NT2/D1 (cell line): ENCODE measurements around the gene TAF1C.

Experiments used
- DNase-seq: peaks from one replicate; pipeline ENCODE4 v3.0.0-alpha.2; 2011; ENCODE audit warnings: low read depth, low spot score
- H3K27me3 ChIP-seq: 2 replicates; pipeline ENCODE4 v1.6.0; 2011; ENCODE audit warnings: mild to moderate bottlenecking; ENCODE audit not compliant: insufficient read length, insufficient read depth
- H3K36me3 ChIP-seq: 2 replicates; pipeline ENCODE4 v1.6.1; 2011; ENCODE audit warnings: mild to moderate bottlenecking, low read length, mixed read lengths; ENCODE audit not compliant: insufficient read depth, insufficient read length
- H3K4me1 ChIP-seq: 2 replicates; pipeline ENCODE4 v1.5.1; 2011; ENCODE audit not compliant: insufficient read depth, insufficient read length
- H3K4me3 ChIP-seq: 2 replicates; pipeline ENCODE4 v1.5.1; 2011; ENCODE audit warnings: low read depth; ENCODE audit not compliant: insufficient read length
- H3K9ac ChIP-seq: 2 replicates; pipeline ENCODE4 v1.6.0; 2011; ENCODE audit warnings: low read depth; ENCODE audit not compliant: insufficient read length
- H3K9me3 ChIP-seq: 2 replicates; pipeline ENCODE4 v1.5.1; 2011; ENCODE audit warnings: mild to moderate bottlenecking, low read length; ENCODE audit not compliant: insufficient read depth
- SUZ12 ChIP-seq: IDR thresholded peaks from 2 replicates; pipeline ENCODE4 v1.6.1; 2011; ENCODE audit not compliant: insufficient read length, insufficient read depth; ENCODE audit errors: extremely low read depth
- YY1 ChIP-seq: IDR thresholded peaks from 2 replicates; pipeline ENCODE4 v1.6.1; 2011; ENCODE audit not compliant: insufficient read length, insufficient read depth
- ZNF274 ChIP-seq: IDR thresholded peaks from 2 replicates; pipeline ENCODE4 v1.6.1; 2011; ENCODE audit warnings: mild to moderate bottlenecking, low read depth, low read length

Gene TAF1C

GRCh38 chr16:84141143-84141670, 45.6 kb downstream of the TAF1C start:
- H3K36me3 ChIP-seq, result no peaks in the 10 kb centered on the region
- H3K27me3 ChIP-seq, result peaks cover 10% of the 10 kb centered on the region
- peaks cover 11% of the 10 kb centered on the region; the same call in 1 of the 2 replicates for H3K9me3 ChIP-seq
- no peak for TF ChIP-seq YY1
- no peak for TF ChIP-seq SUZ12
- TF ChIP-seq ZNF274, result no peak
- peaks cover 12% of the 10 kb centered on the region for H3K4me1 ChIP-seq
- H3K9ac ChIP-seq, result no peak overlapping the region
- no peak for DNase-seq
- no peak overlapping the region for H3K4me3 ChIP-seq

DNA sequence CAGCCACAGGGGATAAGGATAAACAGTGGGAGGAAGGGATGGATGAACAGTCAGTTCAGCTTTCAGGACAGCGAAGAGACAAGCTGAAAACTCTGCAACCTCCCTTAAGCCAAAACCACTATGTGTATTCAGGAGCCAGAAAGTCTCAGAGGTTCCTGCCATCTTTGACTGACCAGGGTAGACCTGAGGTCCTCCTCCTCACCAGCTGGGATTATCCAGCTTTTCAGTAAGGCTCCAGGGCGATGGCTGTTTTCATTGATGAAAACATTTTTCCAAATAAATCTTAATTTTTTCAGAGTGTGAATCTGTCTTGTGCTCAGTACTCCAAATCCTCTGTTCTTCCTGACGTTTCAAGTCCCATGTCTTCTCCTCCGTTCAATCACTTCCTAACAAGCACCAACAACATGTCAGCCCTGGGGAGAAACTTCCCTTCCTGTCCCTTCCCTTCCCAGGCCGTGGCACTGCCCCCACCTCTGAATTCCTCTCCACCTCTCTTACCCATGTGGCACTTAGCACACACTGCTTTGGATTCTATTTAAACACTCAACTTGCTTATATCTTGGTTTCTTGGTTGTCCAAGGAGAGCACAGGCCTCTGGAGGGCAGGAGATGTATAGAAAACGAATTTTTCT, 47.1 kb downstream of the TAF1C start:
- peaks cover 16% of the 10 kb centered on the region for H3K4me1 ChIP-seq
- DNase-seq, result no peak
- no peak overlapping the region for H3K9ac ChIP-seq
- no peaks in the 10 kb centered on the region for H3K36me3 ChIP-seq
- peaks cover 11% of the 10 kb centered on the region; the same call in 1 of the 2 replicates for H3K9me3 ChIP-seq
- H3K27me3 ChIP-seq, result no peaks in the 10 kb centered on the region
- TF ChIP-seq SUZ12 (no peak), ZNF274 (no peak), YY1 (no peak)
- no peak overlapping the region for H3K4me3 ChIP-seq

DNA sequence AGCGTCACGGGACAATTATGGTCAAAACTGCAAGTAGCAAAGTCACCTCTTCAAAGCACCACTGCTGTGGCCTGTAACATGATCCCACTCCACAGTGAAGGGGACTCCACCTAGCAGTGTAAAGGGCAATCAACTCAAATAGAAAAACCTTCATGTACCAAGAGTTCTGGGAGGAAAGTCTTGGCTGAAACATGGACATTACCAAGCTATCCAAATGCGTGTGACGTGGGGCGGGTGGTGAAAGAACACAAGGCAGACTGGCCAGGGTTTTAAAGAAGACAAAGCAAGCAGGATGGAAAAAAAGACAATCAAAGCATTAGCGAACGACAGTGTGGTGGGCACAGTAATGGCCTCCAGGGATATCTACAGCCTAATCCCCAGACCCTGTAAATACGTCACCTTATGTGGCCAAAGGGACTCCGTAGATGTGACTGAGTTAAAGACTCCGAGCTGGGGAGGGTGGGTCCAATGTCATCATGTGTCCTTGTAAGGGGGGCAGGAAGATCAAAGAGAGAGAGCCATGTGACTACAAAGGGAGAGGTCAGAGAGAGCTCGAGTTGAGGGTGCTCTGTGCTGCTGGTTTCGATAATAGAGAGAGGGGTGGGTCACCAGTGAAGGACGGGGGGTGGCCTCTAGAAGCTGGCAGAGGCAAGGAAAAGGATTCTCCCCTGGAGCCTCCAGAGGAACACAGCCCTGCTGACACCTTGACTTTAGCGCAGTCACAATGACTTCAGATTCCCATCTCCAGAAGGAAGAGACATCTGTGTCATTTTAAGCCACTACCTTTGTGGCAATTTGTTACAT, 47.8 kb downstream of the TAF1C start:
- no peak for DNase-seq
- Histone ChIP-seq H3K9me3 (peaks cover 11% of the 10 kb centered on the region; the same call in 1 of the 2 replicates), H3K9ac (no peak overlapping the region), H3K4me3 (no peak overlapping the region), H3K36me3 (no peaks in the 10 kb centered on the region), H3K27me3 (no peaks in the 10 kb centered on the region), H3K4me1 (peaks cover 16% of the 10 kb centered on the region)
- TF ChIP-seq YY1 (no peak), SUZ12 (no peak), ZNF274 (no peak)

DNA sequence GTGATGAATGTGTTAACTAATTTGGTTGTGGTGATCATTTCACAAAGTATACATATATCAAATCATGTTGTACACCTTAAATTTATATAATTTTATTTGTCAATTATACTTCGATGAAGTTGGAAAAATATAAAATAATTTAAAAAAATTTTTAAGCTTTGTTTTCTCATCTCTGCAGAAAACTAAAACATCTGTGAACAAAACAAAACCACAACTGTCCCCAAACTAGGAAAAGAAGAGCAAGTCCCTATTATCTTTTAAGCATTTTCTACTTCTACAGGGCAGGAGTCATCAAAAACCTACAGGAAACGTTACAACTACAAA, 48.4 kb downstream of the TAF1C start:
- DNase-seq, result no peak
- no peak overlapping the region for H3K4me3 ChIP-seq
- no peaks in the 10 kb centered on the region for H3K36me3 ChIP-seq
- peaks cover 11% of the 10 kb centered on the region; the same call in 1 of the 2 replicates for H3K9me3 ChIP-seq
- H3K4me1 ChIP-seq, result peaks cover 16% of the 10 kb centered on the region
- no peaks in the 10 kb centered on the region for H3K27me3 ChIP-seq
- no peak for TF ChIP-seq ZNF274
- no peak for TF ChIP-seq YY1
- no peak for TF ChIP-seq SUZ12
- no peak overlapping the region for H3K9ac ChIP-seq

GRCh38 chr16:84137769-84138357, 49.0 kb downstream of the TAF1C start:
- Histone ChIP-seq H3K9ac (no peak overlapping the region), H3K4me3 (no peak overlapping the region), H3K9me3 (peaks cover 6% of the 10 kb centered on the region; the same call in 1 of the 2 replicates), H3K27me3 (no peaks in the 10 kb centered on the region), H3K36me3 (no peaks in the 10 kb centered on the region), H3K4me1 (peaks cover 16% of the 10 kb centered on the region)
- TF ChIP-seq ZNF274 (no peak), YY1 (no peak), SUZ12 (no peak)
- no peak for DNase-seq

DNA sequence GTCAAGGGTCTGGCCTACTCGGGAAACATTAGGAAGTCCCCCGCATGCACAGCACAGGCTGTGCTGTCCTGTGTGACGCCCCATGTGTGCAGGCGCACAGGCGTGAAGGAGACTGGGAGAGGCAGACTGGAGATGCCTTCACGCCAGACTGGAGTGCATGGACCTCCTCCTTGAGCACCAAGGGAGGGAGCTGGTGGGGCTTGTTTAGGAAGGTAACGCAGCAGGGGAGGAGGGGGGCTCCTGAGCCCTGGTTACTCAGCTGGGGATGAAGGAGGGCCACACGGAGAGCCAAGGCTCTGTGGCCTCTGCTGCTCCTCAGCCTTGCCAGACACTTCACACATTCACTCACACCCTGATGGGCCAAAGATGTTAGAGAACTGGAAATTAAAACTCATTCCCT, 49.6 kb downstream of the TAF1C start:
- Histone ChIP-seq H3K27me3 (no peaks in the 10 kb centered on the region), H3K9ac (no peak overlapping the region), H3K4me1 (peaks cover 16% of the 10 kb centered on the region), H3K9me3 (no peaks in the 10 kb centered on the region), H3K36me3 (no peaks in the 10 kb centered on the region), H3K4me3 (no peak overlapping the region)
- DNase-seq, result no peak
- TF ChIP-seq ZNF274, result no peak
- no peak for TF ChIP-seq YY1
- no peak for TF ChIP-seq SUZ12

DNA sequence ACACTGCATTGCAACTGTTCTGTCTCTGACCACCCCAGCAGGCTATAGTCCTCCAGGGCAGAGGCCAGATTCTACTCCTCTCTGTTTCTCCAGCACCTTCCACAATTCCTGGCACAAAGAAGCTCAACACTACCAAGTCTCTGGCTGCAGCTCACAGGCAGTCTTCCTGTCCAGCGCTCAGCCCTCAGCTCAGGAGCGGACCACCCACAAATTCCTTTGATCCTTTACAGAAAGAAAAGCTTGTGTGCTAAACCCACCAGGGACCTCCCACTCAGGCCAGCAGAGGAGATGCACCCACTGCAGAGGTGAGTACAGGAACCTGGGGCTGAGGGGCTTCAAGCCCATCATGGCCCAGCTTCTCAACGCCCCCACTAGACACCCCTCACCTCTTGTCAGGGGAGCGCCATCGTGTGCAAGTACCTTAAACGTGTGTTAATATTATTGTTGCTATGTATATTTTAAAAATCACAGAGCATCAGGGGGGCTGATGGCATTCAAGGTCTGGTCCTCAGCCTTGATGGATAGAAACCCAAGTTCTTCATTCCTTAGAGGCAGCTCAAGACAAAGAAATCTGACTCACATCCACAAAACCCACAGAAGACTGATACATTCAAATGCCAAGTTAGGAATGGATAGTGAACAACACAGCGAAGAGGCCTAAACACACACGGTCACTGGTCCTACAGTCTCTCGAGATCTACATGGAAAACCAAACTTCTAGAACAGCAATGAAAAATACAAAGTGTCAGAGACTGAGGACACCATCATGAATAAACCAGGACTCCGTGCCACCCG, 50.3 kb downstream of the TAF1C start:
- H3K27me3 ChIP-seq, result no peaks in the 10 kb centered on the region
- no peak overlapping the region for H3K4me3 ChIP-seq
- no peak for DNase-seq
- H3K9ac ChIP-seq, result no peak overlapping the region
- H3K4me1 ChIP-seq, result peaks cover 16% of the 10 kb centered on the region
- no peaks in the 10 kb centered on the region for H3K9me3 ChIP-seq
- no peaks in the 10 kb centered on the region for H3K36me3 ChIP-seq
- TF ChIP-seq YY1 (no peak), SUZ12 (no peak), ZNF274 (no peak)
